ENCODE results near the gene ME3. TPM values are rescaled to one million over a fixed set of nuclear protein-coding genes. Genes with fewer than 3 reads are reported as not detected.

The ME3 gene
- total RNA-seq, 1 donor from 2014 or later, result 49.6 TPM

GRCh38 chr11:86574493-86575207 is 97.8 kb downstream of the ME3 start:
- Histone ChIP-seq H3K27ac (no peak overlapping the region), H3K79me2 (ENCODE audit: low read depth) (no peaks in the 10 kb centered on the region)
- no peak overlapping the region for H3K27ac Mint-ChIP-seq

GRCh38 chr11:86571273-86571948 is 101.0 kb downstream of the ME3 start:
- Mint-ChIP-seq H3K36me3 (no peaks in the 10 kb centered on the region), H3K4me1 (peaks cover 14% of the 10 kb centered on the region), H3K27ac (peak overlapping the region; percentile 0), H3K4me3 (no peak overlapping the region), H3K9me3 (peaks cover 2% of the 10 kb centered on the region), H3K27me3 (ENCODE audit: insufficient read depth, low read depth) (no peaks in the 10 kb centered on the region)
- no peaks in the 10 kb centered on the region for H3K79me2 ChIP-seq (ENCODE audit: low read depth)
- TF ChIP-seq CTCF (IDR thresholded peaks at IDR 0.05) (peak; percentile 76), EZH2phosphoT487 (IDR thresholded peaks at IDR 0.05) (no peak)
- H3K4me1 ChIP-seq, result peaks cover 15% of the 10 kb centered on the region
- DNase-seq (ENCODE audit: low spot score), result peak; percentile 70
- no peak overlapping the region for H3K4me2 ChIP-seq
- H3K27me3 ChIP-seq, result no peaks in the 10 kb centered on the region
- H2AFZ ChIP-seq (replicated peaks), result peak overlapping the region; percentile 44
- no peaks in the 10 kb centered on the region for H4K20me1 ChIP-seq (ENCODE audit: low read depth)
- H3K27ac ChIP-seq, result no peak overlapping the region
- H3K4me3 ChIP-seq, result no peak overlapping the region
- H3F3A ChIP-seq (ENCODE audit: low read depth), result peaks cover 12% of the 10 kb centered on the region
- no peaks in the 10 kb centered on the region for H3K36me3 ChIP-seq
- H3K9ac ChIP-seq, result no peak overlapping the region
- H3K9me3 ChIP-seq (ENCODE audit: low read depth), result no peaks in the 10 kb centered on the region

More at GRCh38 chr11:86574493-86575207, 97.8 kb downstream of the ME3 start:
- H3K4me3 Mint-ChIP-seq, result no peak overlapping the region
- Histone ChIP-seq H3F3A (ENCODE audit: low read depth) (peaks cover 26% of the 10 kb centered on the region), H4K20me1 (ENCODE audit: low read depth) (no peaks in the 10 kb centered on the region), H3K4me1 (peaks cover 30% of the 10 kb centered on the region), H3K27me3 (no peaks in the 10 kb centered on the region), H3K36me3 (no peaks in the 10 kb centered on the region), H3K4me2 (no peak overlapping the region), H3K4me3 (no peak overlapping the region), H3K9ac (no peak overlapping the region), H3K9me3 (ENCODE audit: low read depth) (no peaks in the 10 kb centered on the region), H2AFZ (replicated peaks) (no peak overlapping the region)
- H3K4me1 Mint-ChIP-seq, result peaks cover 24% of the 10 kb centered on the region
- peaks cover 2% of the 10 kb centered on the region for H3K9me3 Mint-ChIP-seq
- no peaks in the 10 kb centered on the region for H3K36me3 Mint-ChIP-seq
- no peak for DNase-seq (ENCODE audit: low spot score)
- no peaks in the 10 kb centered on the region for H3K27me3 Mint-ChIP-seq (ENCODE audit: insufficient read depth, low read depth)
- TF ChIP-seq EZH2 (IDR thresholded peaks at IDR 0.05) (no peak), EZH2phosphoT487 (IDR thresholded peaks at IDR 0.05) (no peak), CTCF (IDR thresholded peaks at IDR 0.05) (no peak)

DNA sequence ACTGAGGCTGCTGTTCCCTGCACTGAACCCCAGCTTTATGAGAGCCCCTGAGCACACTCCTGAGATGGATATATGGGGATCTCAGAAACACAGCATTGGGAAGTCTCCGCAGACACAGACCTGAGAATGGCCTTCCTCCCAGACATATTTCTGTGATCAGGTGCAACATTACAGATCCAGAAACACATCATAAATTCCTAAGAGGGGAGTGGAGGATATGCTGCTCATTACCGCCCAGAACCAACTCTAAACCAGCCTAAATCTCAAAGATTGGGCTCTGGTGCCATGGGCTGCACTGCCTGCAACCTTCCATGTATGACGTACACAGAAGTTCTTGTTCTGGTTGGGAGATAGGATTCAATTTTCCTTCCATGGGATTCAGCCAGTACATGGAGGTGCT is 102.0 kb downstream of the ME3 start:
- no peak for TF ChIP-seq EZH2phosphoT487 (IDR thresholded peaks at IDR 0.05)
- TF ChIP-seq CTCF (IDR thresholded peaks at IDR 0.05), result no peak
- no peak for TF ChIP-seq EZH2 (IDR thresholded peaks at IDR 0.05)
- Histone ChIP-seq H3K9me3 (ENCODE audit: low read depth) (no peaks in the 10 kb centered on the region), H3K79me2 (ENCODE audit: low read depth) (no peaks in the 10 kb centered on the region), H4K20me1 (ENCODE audit: low read depth) (no peaks in the 10 kb centered on the region), H3F3A (ENCODE audit: low read depth) (peaks cover 12% of the 10 kb centered on the region), H3K27ac (no peak overlapping the region), H3K4me1 (peaks cover 15% of the 10 kb centered on the region), H3K4me2 (no peak overlapping the region), H3K9ac (no peak overlapping the region), H3K4me3 (no peak overlapping the region), H2AFZ (replicated peaks) (no peak overlapping the region), H3K36me3 (no peaks in the 10 kb centered on the region), H3K27me3 (no peaks in the 10 kb centered on the region)
- Mint-ChIP-seq H3K36me3 (no peaks in the 10 kb centered on the region), H3K27ac (no peak overlapping the region), H3K27me3 (ENCODE audit: insufficient read depth, low read depth) (no peaks in the 10 kb centered on the region), H3K9me3 (peaks cover 2% of the 10 kb centered on the region), H3K4me1 (peaks cover 16% of the 10 kb centered on the region), H3K4me3 (no peak overlapping the region)
- DNase-seq (ENCODE audit: low spot score), result peak; percentile 0

Data from neural progenitor cell (in vitro differentiated cells).